Measurements from ENCODE around the gene TCEA2.

- TF ChIP-seq MAX (IDR thresholded peaks at IDR 0.05; ENCODE audit: low read depth, low read length) (no peak), POLR2A (IDR thresholded peaks at IDR 0.05; ENCODE audit: extremely low read depth, insufficient read length) (no peak), CTCF (IDR thresholded peaks at IDR 0.05; ENCODE audit: low read depth, low read length) (no peak)
Measured at GRCh38 chr20:64106435-64106961, 43.5 kb downstream of the TCEA2 start.
